ENCODE data around the gene TMEM107. TPM values are rescaled to one million over a fixed set of nuclear protein-coding genes. Genes with fewer than 3 reads are reported as not detected.
A peak's percentile ranks its signal among the peaks of the same experiment; 100 is the strongest.

The TMEM107 gene
- total RNA-seq, 1 experiment from 2014 or later, result 30.1 TPM

DNA sequence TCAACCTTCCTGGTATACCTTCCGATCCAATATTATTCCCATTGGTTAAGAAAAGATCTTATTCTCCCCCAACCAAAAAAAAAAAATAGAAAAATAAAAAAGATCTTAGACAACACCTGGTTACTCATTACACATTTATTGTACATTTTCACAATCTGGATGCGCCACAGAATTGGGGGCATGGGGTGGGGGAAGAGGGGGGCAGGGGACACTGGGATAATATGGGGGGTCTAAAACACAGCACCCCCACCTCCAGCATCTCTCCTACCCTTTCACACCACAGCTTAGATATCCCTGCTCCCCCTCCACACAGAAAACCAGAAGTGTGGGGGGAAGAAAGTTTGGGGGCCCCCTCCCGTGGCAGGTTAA lies 17.2 kb downstream of the TMEM107 start:
- Histone ChIP-seq H3K79me2 (ENCODE audit: insufficient read depth, low read length) (peaks cover 48% of the 10 kb centered on the region), H3K9me3 (ENCODE audit: control insufficient read depth in 1 of 2, insufficient read depth in 1 of 2, low read depth in 1 of 2, low read length in 2 of 2) (no peaks in the 10 kb centered on the region), H3K4me1 (ENCODE audit: control insufficient read depth in 1 of 2, insufficient read depth in 2 of 2, low read length in 2 of 2) (peaks cover 46 to 86% of the 10 kb centered on the region in 2 experiments), H4K20me1 (ENCODE audit: insufficient read depth) (no peaks in the 10 kb centered on the region), H3K9ac (ENCODE audit: low read length) (peak overlapping the region; percentile 4; the same call in 1 of the 2 replicates), H3K4me2 (ENCODE audit: low read length) (peak overlapping the region; percentile 51; the same call in 1 of the 2 replicates), H3K36me3 (ENCODE audit: control insufficient read depth in 1 of 2, insufficient read depth in 2 of 2, low read length in 2 of 2) (peaks cover 4 to 13% of the 10 kb centered on the region in 2 experiments; a peak in 3 of 4 replicates), H3K9me2 (ENCODE audit: insufficient read depth) (no peaks in the 10 kb centered on the region), H3K4me3 (replicated peaks in 1 of 2; ENCODE audit: low read depth in 1 of 2, low read length in 2 of 2) (no peak overlapping the region), H2AFZ (ENCODE audit: low read depth, low read length, poor library complexity, severe bottlenecking) (no peak overlapping the region), H3K27ac (ENCODE audit: low read depth, low read length) (no peak overlapping the region), H3K27me3 (ENCODE audit: insufficient read depth, low read length) (no peaks in the 10 kb centered on the region)
- ChIA-PET CTCF (interaction anchor here (0.6 to 1.5 kb wide), 5 partner anchors 14 to 225 kb away, joined by 3 to 6 read pairs (median 3); no protein-coding TSS in a partner anchor), POLR2A (interaction anchor here (9.4 kb wide), 1 partner anchor 13 kb away, joined by 95 read pairs; no protein-coding TSS in a partner anchor), RAD21 (ENCODE audit: low non-redundant PET in 1 of 2, low total read pairs in 2 of 2, uncharacterized antibody in 2 of 2, unreplicated experiment in 2 of 2) (interaction anchor here in 1 of 2 experiments (0.7 kb wide), 1 partner anchor 275 kb away, joined by 5 read pairs; no protein-coding TSS in a partner anchor)
- DNase-seq (ENCODE audit: low read depth, low spot score), result no peak
- ATAC-seq, result no peak
- no peak for TF ChIP-seq RAD21 (IDR thresholded peaks at IDR 0.05; ENCODE audit: low read depth)
- no peak for TF ChIP-seq YY1 (IDR thresholded peaks at IDR 0.05; ENCODE audit: extremely low read depth, insufficient replicate concordance, low read depth, low read length)
- no peak for TF ChIP-seq POLR2A (IDR thresholded peaks at IDR 0.05; ENCODE audit: borderline replicate concordance, extremely low read depth, insufficient read depth, insufficient read length)
- no peak for TF ChIP-seq TCF7L2 (IDR thresholded peaks at IDR 0.05; ENCODE audit: borderline replicate concordance, extremely low read depth, insufficient read depth, insufficient read length)
- TF ChIP-seq ATF3 (IDR thresholded peaks at IDR 0.05), result no peak
- TF ChIP-seq CTCF (IDR thresholded peaks at IDR 0.05 in 2 of 3, conservative IDR thresholded peaks at IDR 0.05 in 1 of 3; ENCODE audit: borderline replicate concordance in 1 of 3, insufficient read depth in 1 of 3, low read depth in 2 of 3, low read length in 2 of 3), result no peak
- TF ChIP-seq ZNF274 (IDR thresholded peaks at IDR 0.05; ENCODE audit: low read depth, low read length), result no peak
- TF ChIP-seq SP1 (IDR thresholded peaks at IDR 0.05; ENCODE audit: low read depth), result no peak
- TF ChIP-seq, protein P1, sequence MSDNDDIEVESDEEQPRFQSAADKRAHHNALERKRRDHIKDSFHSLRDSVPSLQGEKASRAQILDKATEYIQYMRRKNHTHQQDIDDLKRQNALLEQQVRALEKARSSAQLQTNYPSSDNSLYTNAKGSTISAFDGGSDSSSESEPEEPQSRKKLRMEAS (IDR thresholded peaks at IDR 0.05), result no peak
- BruUV-seq (replicated peaks), result no TSS peak
- intact Hi-C loops (cut with micrococcal nuclease), result no loop called here
